ENCODE data around the gene MYL12B.

The MYL12B gene

GRCh38 chr18:3235846-3236245 lies 26.1 kb upstream of the MYL12B start:
- no peak for DNase-seq (ENCODE audit: low spot score)

DNA sequence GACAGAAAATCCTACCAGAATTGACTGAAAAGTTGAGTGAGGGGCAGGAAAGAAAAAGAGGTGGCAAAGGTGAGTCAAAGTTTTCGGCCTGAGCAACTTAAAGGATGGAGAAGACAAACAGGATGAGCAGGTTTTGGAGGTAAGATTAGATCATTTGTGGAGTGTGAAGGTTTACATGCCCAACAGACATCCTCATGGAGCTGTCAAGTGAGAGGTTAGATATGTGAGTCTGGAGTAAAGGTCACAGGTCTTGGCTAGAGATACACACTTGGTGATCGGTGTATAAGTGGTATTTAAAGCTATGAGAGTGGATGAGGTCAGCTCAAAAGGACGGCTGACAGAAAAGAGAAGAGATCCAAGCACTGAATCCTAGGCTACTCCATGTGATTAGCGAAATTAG lies 25.5 kb upstream of the MYL12B start:
- DNase-seq (ENCODE audit: low spot score): no peak

- no peak for DNase-seq (ENCODE audit: low spot score)
Measured at GRCh38 chr18:3238742-3239141, 23.2 kb upstream of the MYL12B start.

DNA sequence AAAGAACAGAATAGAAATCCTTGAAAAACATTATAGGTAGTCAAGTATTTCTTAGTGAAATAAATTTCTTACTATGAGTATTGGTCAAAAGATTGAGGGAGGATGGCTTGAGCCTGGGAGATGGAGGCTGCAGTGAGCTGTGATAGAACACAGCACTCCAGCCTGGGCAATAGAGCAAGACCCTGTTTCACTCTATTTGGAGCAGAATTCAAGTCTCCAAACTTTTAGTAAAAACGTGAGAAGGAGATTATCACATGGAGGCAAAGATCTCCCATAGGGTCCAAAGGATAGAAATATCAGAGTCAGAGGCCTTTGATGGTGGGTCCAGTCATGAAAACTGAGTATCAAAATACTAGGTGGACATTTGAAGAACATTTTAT lies 16.8 kb upstream of the MYL12B start:
- no peak for DNase-seq (ENCODE audit: low spot score)

DNA sequence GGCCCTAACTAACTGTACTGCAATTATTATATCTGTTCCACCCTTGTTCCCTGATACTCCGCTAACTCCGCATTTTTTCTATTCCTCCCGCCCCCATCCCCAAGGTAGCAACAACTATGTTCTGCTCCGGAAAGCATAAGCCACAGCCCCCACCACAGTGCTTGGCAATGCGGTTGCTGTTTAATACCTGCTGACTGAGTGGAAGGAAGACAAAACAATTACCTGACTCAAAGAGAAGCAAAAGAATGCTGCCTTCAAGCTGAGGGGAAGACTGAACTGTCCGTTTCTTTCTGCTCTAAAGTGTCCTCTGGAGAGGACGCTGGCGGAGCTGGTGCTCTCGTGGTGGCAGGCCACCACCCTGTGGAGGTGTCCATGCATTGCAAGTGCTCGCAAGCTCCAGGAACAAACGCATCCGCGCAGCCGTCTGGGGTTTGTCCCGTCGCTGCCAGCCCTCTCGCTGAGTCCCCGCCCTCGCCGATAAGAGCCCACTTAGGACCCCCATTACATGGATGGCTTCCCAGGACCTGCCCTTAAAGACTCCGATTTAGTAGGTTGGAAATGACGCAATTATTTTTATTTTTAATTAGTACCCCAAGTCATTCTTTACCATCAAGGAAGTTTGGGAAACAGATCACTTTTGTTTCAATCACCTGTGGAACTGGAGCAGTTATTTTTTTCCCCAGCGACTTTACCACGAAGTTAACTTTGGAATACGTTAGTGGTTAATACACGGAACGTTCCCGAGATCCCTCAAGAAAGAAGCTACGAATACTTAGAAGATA lies 15.9 kb upstream of the MYL12B start:
- DNase-seq (ENCODE audit: low spot score): peak; percentile 88

DNA sequence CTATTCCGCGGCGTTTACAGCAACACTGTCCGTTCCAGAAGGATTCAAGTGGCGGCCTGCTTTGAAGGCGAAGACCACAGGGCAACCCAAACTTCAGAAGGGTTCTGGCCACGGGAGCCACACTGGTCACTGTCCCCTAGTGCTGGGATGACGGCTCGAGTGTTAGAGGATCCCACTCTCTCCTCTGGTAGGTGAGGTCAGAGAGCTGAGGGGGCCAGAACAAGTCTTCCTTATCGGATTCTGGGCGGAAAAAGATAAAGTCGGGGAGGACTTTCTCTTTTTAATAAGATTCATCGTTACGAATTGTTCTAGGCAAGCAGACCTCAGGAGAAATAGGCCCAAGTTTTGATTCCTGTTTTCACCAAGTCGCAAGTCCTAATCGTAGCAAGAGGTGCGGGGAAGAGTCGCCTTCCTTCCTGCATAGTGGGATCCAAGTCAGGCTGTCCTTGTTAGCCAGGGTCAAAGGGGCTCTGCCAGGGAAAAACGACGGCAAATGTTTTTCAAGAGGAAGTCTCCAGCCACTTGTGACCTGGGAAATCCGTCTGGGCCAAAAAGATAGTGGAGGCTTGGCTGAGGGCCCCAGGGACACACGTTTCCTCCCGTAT lies 15.2 kb upstream of the MYL12B start:
- DNase-seq (ENCODE audit: low spot score): peak; percentile 19

DNA sequence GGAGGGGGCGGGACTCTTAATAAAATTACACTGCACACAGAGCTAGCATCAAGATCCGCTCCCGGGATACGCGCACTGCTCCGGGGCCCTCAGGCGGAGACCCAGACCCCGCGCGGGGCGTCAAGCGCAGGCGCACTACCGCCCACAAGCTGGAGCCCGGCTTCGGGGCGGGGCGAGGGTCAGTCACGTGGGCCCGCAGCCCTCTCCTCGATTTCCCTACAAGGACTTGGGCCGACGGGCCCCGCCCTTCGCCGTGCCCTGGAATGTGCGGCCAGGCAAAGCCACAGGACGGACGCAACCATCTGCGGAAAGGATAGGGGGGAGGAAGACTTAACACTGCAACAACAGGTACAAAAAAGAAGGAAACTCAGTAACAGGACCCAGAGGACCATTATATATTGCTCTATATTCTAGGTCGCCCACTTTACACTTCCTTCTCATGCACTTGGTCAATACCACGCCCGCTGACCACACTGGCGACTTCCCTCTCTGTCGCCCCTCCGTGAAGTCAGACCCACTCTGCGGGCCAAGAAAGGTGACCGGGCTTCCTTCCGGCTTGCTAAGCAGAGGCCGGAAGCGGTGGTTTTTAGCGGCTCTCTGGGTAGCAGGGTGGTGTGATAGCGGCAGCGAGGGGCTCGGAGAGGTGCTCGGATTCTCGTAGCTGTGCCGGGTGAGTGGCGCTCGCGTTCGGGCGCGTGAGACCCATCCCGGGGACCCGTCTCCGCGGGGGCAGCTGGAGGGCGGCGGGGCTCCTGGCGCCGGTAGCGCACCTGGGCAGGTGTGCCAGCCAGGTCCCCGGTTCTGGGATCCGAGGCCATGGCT lies 14.5 kb upstream of the MYL12B start, which contains the start of gene MYL12A:
TSS of gene MYL12A (plus strand) at position 562 of the 822 bp plus-strand sequence. CDS start 5,447 bp downstream, outside the sequence.
- peak; percentile 97 for DNase-seq (ENCODE audit: low spot score)

- peak; percentile 22 for DNase-seq (ENCODE audit: low spot score)
Measured at GRCh38 chr18:3248062-3248657, 13.8 kb upstream of the MYL12B start.

DNA sequence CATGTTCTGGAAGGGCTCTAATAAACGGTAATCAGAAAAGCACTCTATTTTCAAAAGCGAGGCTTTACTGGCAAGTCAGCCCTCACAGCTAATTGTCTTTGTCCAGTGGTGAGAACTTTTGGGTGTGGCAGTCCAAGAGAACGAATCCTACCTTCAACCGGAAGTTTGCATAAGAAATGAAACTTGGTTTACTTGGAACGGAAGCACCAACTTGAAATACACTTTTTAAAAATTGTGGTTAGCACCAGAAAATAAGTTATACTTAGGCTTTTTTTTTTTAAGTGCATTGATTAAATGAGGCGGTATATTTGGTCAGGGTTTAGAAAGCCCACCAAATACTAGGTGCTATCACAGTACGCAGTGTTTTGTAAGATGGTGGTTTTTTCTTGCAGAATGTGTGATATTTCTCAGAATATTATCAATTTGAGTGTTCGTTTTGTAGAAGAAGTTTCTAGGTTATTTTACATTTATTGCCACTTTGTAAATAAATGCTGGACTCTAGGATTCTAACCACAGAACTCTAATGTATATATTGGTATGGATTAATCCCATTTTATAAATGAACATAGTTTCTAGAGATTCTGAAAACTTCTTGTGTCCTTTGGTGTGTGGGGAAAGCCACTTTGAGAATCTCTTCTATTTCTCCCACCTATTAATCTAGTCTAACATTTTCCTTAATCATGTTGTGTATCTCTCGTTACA lies 13.1 kb upstream of the MYL12B start:
- DNase-seq (ENCODE audit: low spot score): no peak

DNA sequence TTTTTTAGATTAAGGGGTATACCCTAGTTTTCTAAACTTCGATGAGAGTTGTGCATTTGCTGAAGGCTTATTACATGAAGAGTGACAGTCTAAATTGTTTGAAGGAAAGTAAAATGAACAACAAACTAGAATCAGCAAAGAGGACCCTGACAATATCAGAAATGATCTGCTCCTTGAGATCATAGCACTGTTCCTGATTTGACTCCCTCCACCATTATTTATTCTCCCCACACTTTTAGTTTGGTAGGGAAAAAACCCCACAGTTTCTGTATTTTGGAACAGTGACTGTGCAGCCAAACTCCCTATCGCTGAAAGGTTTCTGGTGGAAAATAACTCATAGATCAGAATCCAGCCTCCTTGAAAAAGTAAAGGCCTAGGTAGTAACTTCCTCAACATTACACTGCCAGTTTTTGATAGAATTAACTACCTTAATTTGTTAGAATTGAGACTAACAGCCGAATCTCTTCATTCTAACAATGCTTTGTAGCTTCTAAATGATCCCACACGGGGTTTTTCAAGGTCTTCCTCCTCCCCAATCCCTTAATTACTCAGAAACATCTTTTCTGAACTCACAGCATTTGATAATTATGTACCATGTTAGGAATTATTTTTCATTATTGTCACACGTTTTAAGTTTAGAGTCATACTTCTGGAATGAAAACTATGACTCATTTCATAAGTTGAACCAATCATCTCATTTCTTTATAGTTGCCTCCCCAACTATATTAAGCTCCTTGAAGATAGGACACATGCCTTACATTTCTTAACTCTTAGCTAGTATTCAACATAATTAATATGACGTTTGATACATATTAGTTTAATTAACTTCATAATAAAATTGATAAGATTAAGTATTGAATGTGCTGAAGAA lies 11.5 kb upstream of the MYL12B start:
- DNase-seq (ENCODE audit: low spot score): peak; percentile 30

DNA sequence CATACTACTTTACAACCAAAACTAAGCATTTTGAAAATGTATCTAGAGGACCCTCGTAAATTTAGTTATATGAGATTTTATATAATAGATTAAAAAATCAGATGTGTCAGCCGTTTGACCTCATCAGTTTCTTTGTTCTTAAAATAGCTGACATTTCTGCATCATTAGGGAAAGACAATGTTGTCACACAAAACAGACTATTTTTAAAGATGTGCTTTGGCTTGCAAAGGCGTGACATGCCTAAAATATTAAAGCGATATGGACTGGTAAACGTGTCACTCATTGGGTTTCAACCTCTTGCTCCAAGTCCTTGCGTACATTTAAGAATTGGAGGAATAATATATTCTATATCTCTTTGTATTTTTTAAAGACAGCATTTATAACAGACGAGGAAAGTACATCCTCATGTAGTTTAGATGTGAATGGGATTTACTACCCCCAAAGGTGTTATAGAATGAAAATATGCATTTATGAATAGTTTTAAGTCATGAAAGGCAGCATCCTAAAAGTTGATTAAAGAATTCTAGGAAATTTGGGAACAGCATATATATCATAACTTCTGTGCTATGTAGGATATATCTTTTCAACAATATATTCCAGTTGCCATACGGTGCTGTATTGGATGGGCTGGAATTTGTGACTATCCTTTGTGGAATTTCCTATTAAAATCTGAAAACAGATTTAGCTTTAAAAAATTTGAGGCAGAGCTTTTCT lies 10.5 kb upstream of the MYL12B start:
- DNase-seq (ENCODE audit: low spot score): no peak

DNA sequence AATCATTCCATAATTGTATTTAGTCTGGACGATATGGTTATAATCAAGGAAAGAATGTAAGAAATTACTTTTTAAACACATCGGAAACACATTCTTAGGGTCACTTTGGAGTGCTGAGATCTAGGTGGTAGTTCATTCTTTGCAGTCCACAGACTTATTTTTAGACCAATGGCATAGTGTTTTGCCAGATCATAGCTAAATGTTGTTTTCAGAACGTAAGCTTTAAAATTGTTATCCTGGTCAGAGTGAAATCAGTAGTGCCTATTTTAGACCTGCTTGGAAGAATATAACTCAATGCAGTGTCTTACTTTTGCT lies 10.0 kb upstream of the MYL12B start:
- DNase-seq (ENCODE audit: low spot score): no peak

DNA sequence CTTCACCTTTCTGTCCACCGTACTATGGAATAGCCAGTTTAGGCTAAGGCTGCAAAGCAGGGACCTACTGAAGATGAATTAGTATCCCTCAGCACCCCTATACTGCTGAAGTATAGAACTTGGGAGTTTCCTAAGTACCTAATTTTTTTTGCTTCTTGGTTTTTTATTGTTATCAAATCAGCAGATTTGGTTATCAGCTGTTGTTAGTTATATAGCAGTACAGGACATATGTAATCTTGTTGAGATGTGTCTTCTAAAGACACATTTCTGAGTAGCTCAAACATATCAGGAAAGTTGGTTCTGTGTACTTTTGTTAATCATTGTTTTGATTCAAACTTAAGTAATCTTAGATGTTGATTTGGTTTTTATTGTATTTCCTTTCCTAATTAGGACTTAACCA lies 9.1 kb upstream of the MYL12B start:
- no peak for DNase-seq (ENCODE audit: low spot score)

DNA sequence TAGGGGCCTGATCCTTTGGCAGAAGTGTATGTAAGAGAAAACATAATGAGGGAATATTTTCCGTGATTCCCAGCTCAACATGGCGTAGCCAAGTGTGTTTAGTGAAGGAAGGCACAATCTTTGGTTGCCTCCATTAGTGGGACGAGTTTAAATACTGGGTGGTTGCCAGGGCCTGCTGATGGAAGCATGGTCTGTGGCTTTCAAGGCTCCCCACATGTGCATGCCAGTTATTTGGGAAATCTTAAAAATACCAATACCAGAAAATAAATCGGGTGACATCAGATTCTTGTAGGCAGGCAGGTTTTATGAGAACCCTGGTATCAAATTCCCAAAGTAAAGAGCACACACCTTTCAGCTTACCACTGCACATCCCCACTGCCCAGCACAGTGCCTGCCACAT lies 7.2 kb upstream of the MYL12B start:
- no peak for DNase-seq (ENCODE audit: low spot score)

- no peak for DNase-seq (ENCODE audit: low spot score)
Measured at GRCh38 chr18:3255611-3256165, 6.2 kb upstream of the MYL12B start.

DNA sequence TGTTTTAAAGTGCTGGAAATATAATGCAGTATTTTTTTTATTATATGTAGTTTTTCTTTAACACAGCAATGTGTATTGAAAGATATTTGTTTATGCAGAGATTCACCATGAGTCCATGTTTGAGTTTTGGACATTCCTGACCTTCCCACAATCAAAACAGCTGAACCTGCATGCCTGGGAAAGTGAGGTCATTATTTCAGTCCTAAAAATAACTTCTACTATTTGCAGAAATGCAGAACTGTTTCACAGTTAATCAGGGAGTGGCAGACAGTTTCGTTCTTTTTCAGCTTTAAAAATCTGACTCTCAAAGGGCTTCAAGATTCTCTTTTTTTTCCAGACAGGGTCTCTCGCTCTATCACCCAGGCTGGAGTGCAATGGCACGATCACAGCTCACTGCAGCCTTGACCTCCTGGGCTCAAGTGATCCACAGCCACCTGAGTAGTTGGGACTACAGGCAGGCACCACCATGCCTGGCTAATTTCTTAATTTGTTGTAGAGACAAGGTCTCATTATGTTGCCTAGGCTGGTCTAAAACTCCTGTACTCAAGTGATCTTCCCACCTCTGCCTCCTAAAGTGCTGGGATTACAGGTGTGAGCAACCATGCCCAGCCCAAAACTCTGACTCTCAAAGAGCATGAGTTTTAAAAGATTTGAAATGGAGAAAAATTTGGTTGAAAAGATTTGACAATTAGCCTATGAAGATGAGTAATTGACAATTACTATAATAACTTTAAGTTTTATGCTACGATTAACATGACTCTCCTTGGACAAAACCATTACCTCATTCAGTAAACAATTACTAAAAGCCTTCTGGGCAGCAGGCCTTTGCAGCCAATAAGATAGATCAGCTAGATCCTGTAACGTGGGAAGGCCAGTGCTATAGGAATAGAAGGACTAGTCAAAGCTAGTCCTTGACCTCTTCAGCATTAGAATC lies 5.0 kb upstream of the MYL12B start:
- DNase-seq (ENCODE audit: low spot score): peak; percentile 25

GRCh38 chr18:3257627-3258120 lies 4.3 kb upstream of the MYL12B start:
- DNase-seq (ENCODE audit: low spot score): no peak

DNA sequence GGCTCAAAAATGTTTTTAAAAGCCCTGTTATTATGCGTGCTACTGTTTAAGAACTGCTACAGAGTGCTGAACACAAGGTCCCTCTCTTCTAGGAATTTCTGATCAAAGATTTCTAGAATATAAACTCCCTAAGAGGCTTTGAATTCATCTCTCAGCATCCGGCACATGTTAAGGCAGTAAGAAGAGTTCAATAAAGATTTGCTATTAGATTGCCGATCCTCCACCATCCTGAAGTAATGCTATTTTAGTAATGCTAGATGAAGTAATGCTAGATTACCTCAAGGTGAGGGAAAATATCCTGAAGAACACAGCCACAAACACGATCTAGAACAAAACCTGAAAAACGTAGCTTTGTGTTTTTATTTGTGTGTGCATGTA lies 949 bp upstream of the MYL12B start:
- no peak for DNase-seq (ENCODE audit: low spot score)

Measured in AG20443 (cell line).